H1 (cell line): ENCODE measurements around the gene ICA1. TPM values are rescaled to one million over a fixed set of nuclear protein-coding genes. Genes with fewer than 3 reads are reported as not detected.
A peak's percentile ranks its signal among the peaks of the same experiment; 100 is the strongest.

ENCODE experiments used
- CTCF ChIA-PET: fragments of 300-600 bp; sonication (Branson Sonifier 250); formaldehyde crosslinking; loops from one replicate; lab custom pipeline; 2021; ENCODE audit not compliant: partially characterized antibody; lab: Charles Lee
- POLR2A ChIA-PET: fragments of 300-600 bp; sonication (Branson Sonifier 250); formaldehyde crosslinking; loops from one replicate; lab custom pipeline; 2021; ENCODE audit warnings: inconsistent platforms; ENCODE audit not compliant: partially characterized antibody; lab: Charles Lee
- DNase-seq, 2 experiments: peaks; one replicate each; pipeline versions ENCODE4 v3.0.0 to v3.0.0-alpha.2; 2010 to 2022; ENCODE audit warnings: low spot score in 2 of 2, low read depth in 1 of 2, mixed read lengths in 1 of 2
- FAIRE-seq: peaks from 2 replicates; lab custom pipeline; 2011; peaks lifted over from hg19 to GRCh38; lab: Jason Lieb, UNC
- H2AFZ ChIP-seq: 2 replicates; pipeline ENCODE4 v1.8.1; 2012; ENCODE audit warnings: low read length, inconsistent platforms
- H2AK5ac ChIP-seq: 2 replicates; pipeline ENCODE4 v1.6.1; 2013; ENCODE audit warnings: low read depth, low read length
- H2BK120ac ChIP-seq: replicated peaks from 2 replicates; pipeline ENCODE3; 2013; ENCODE audit warnings: low read depth, low read length, inconsistent platforms
- H2BK12ac ChIP-seq: 2 replicates; pipeline ENCODE4 v1.6.1; 2013; ENCODE audit warnings: low read depth, low read length
- H2BK15ac ChIP-seq: 2 replicates; pipeline ENCODE4 v1.6.1; 2013; ENCODE audit warnings: low read length
- H2BK20ac ChIP-seq: 2 replicates; pipeline ENCODE4 v1.6.1; 2013; ENCODE audit warnings: low read length
- H2BK5ac ChIP-seq: 2 replicates; pipeline ENCODE4 v1.6.1; 2013; ENCODE audit warnings: low read depth, low read length
- H3K14ac ChIP-seq: 2 replicates; pipeline ENCODE4 v1.6.1; 2013; ENCODE audit warnings: inconsistent platforms; ENCODE audit not compliant: insufficient read length
- H3K18ac ChIP-seq: 2 replicates; pipeline ENCODE4 v1.6.1; 2013; ENCODE audit warnings: low read length; ENCODE audit errors: extremely low read depth
- H3K23ac ChIP-seq: 2 replicates; pipeline ENCODE4 v1.6.1; 2013; ENCODE audit warnings: inconsistent platforms; ENCODE audit not compliant: insufficient read length
- H3K23me2 ChIP-seq: 2 replicates; pipeline ENCODE4 v1.6.1; 2013; ENCODE audit warnings: low read depth, low read length
- H3K27ac ChIP-seq: 2 replicates; pipeline ENCODE4 v1.6.1; 2011; ENCODE audit warnings: low read depth, low read length, inconsistent platforms
- H3K27me3 ChIP-seq, 4 experiments: replicated peaks in 1 of 4; 1 replicate in 1 of 4; 2 replicates in 3 of 4; pipeline versions ENCODE4 v1.6.1 to v1.8.1; 2011 to 2013; ENCODE audit warnings: low read length in 3 of 4, mild to moderate bottlenecking in 3 of 4, inconsistent platforms in 2 of 4, mixed read lengths in 2 of 4, moderate library complexity in 1 of 4; ENCODE audit not compliant: control insufficient read depth in 3 of 4, insufficient read depth in 3 of 4; ENCODE audit errors: extremely low read depth in 1 of 4
- H3K36me3 ChIP-seq, 4 experiments: 2 replicates each; pipeline versions ENCODE4 v1.6.1 to v1.8.1; 2011 to 2013; ENCODE audit warnings: mild to moderate bottlenecking in 4 of 4, low read length in 3 of 4, moderate library complexity in 2 of 4, control low read depth in 1 of 4, inconsistent platforms in 1 of 4; ENCODE audit not compliant: insufficient read depth in 4 of 4, control insufficient read depth in 2 of 4
- H3K4ac ChIP-seq: replicated peaks from 2 replicates; pipeline ENCODE3; 2013; ENCODE audit warnings: low read length, low read depth, mixed read lengths, inconsistent platforms; ENCODE audit not compliant: insufficient read length
- H3K4me1 ChIP-seq, 4 experiments: replicated peaks in 1 of 4; 1 replicate in 1 of 4; 2 replicates in 3 of 4; pipeline versions ENCODE4 v1.6.1 to v1.8.1; 2011 to 2013; ENCODE audit warnings: low read length in 3 of 4, inconsistent platforms in 2 of 4, mixed read lengths in 1 of 4; ENCODE audit not compliant: insufficient read depth in 4 of 4, control insufficient read depth in 3 of 4
- H3K4me2 ChIP-seq, 2 experiments: 2 replicates each; pipeline versions ENCODE4 v1.6.1 to v1.8.1; 2011 to 2013; ENCODE audit warnings: low read depth in 2 of 2, low read length in 2 of 2, control low read depth in 1 of 2, inconsistent platforms in 1 of 2, mild to moderate bottlenecking in 1 of 2; ENCODE audit not compliant: insufficient read depth in 1 of 2
- H3K4me3 ChIP-seq, 4 experiments: fragments of 200-600, 300-600 bp in 1 of 4; sonication (generic), shearing (Covaris generic), sonication (Bioruptor Twin) in 1 of 4; 2 replicates each; pipeline versions ENCODE4 v1.5.1 to v1.8.1; 2011 to 2016; ENCODE audit warnings: low read length in 4 of 4, low read depth in 3 of 4, control low read depth in 2 of 4, inconsistent platforms in 2 of 4, mild to moderate bottlenecking in 2 of 4, mixed read lengths in 1 of 4, moderate library complexity in 1 of 4; ENCODE audit not compliant: insufficient read depth in 2 of 4; ENCODE audit errors: extremely low read depth in 1 of 4
- H3K56ac ChIP-seq: replicated peaks from 2 replicates; pipeline ENCODE3; 2013; ENCODE audit warnings: low read depth, mild to moderate bottlenecking, mixed read lengths, low read length, inconsistent platforms; ENCODE audit not compliant: insufficient read length
- H3K79me1 ChIP-seq: 2 replicates; pipeline ENCODE4 v1.6.1; 2013; ENCODE audit warnings: low read depth, low read length, control low read depth
- H3K79me2 ChIP-seq, 2 experiments: 2 replicates each; pipeline versions ENCODE4 v1.6.1 to v1.8.1; 2012 to 2013; ENCODE audit warnings: low read length in 2 of 2, mild to moderate bottlenecking in 2 of 2, inconsistent platforms in 1 of 2; ENCODE audit not compliant: insufficient read depth in 2 of 2, control insufficient read depth in 1 of 2
- H3K9ac ChIP-seq, 4 experiments: replicated peaks in 1 of 4; 1 replicate in 1 of 4; 2 replicates in 3 of 4; pipeline versions ENCODE4 v1.6.1 to v1.8.1; 2011 to 2013; ENCODE audit warnings: low read depth in 3 of 4, low read length in 3 of 4, control low read depth in 2 of 4, mild to moderate bottlenecking in 2 of 4, moderate library complexity in 2 of 4, inconsistent platforms in 1 of 4; ENCODE audit errors: extremely low read depth in 1 of 4
- H3K9me3 ChIP-seq, 2 experiments: 2 replicates each; pipeline versions ENCODE4 v1.6.1 to v1.8.1; 2012 to 2013; ENCODE audit warnings: mild to moderate bottlenecking in 2 of 2, moderate library complexity in 2 of 2, control low read depth in 1 of 2, inconsistent platforms in 1 of 2, low read depth in 1 of 2, low read length in 1 of 2, mixed read lengths in 1 of 2; ENCODE audit not compliant: insufficient read depth in 2 of 2
- H4K20me1 ChIP-seq, 2 experiments: replicated peaks in 1 of 2; 2 replicates each; pipeline versions ENCODE3 to v1.8.1; 2011 to 2013; ENCODE audit warnings: inconsistent platforms in 2 of 2, low read length in 2 of 2, mild to moderate bottlenecking in 1 of 2; ENCODE audit not compliant: insufficient read depth in 2 of 2, control insufficient read depth in 1 of 2
- H4K5ac ChIP-seq: 2 replicates; pipeline ENCODE4 v1.6.1; 2013; ENCODE audit warnings: low read length, low read depth, mixed read lengths, inconsistent platforms; ENCODE audit not compliant: insufficient read length
- H4K8ac ChIP-seq: 2 replicates; pipeline ENCODE4 v1.8.0; 2013; ENCODE audit warnings: mild to moderate bottlenecking, moderate library complexity, low read length, inconsistent platforms; ENCODE audit not compliant: insufficient read depth; ENCODE audit errors: extremely low read depth
- H4K91ac ChIP-seq: replicated peaks from 2 replicates; pipeline ENCODE3; 2013; ENCODE audit warnings: low read length, mixed read lengths, inconsistent platforms; ENCODE audit not compliant: insufficient read length
- CTBP2 ChIP-seq: IDR thresholded peaks from 2 replicates; pipeline ENCODE4 v1.7.0; 2011; ENCODE audit warnings: borderline replicate concordance, mild to moderate bottlenecking, moderate library complexity, mixed read lengths, low read length; ENCODE audit not compliant: insufficient read depth, insufficient read length
- RNF2 ChIP-seq: fragments of 200-900, 300-1000 bp; sonication (generic); IDR thresholded peaks from 2 replicates; pipeline ENCODE4 v1.7.1; 2016; ENCODE audit warnings: borderline replicate concordance, low read depth, mild to moderate bottlenecking, antibody characterized with exemption, low read length; ENCODE audit not compliant: poor library complexity, severe bottlenecking; ENCODE audit errors: missing control alignments
- WGBS, 2 experiments: shearing (Covaris generic) in 1 of 2; methylation state at CpG; one replicate each; pipeline versions ENCODE4 v1.1.6 to v1.1.7; 2013 to 2015; ENCODE audit warnings: low lambda C conversion rate in 2 of 2, mixed read lengths in 2 of 2, inconsistent platforms in 1 of 2, low coverage in 1 of 2, missing lambda C conversion rate in 1 of 2; ENCODE audit not compliant: insufficient replicate concordance in 2 of 2, insufficient coverage in 1 of 2, insufficient read length in 1 of 2; ENCODE audit errors: extremely low coverage in 1 of 2, missing lambda C conversion rate in 1 of 2; 5-methylcytosine and 5-hydroxymethylcytosine counted together
- polyA plus RNA-seq, 7 experiments: library from polyadenylated mRNA; depleted of rRNA in 3 of 7; stranded (reverse) in 5 of 7; unstranded in 2 of 7; fragments of >200 nt in 5 of 7; fragments of 200-250 nt in 2 of 7; gene quantifications; 1 replicate in 5 of 7; 2 replicates in 1 of 7; 4 replicates in 1 of 7; pipeline versions ENCODE4 v1.2.1 to v1.2.3, GENCODE V29; 2011 to 2013; ENCODE audit warnings: missing spikeins in 2 of 7, mixed read lengths in 2 of 7
- total RNA-seq: library from RNA; stranded (reverse); fragmentation: NEBNext Ultra II Directional; extraction: Animal tissue kit (Norgen Biotek cat#: 25700); gene quantifications from 2 replicates; pipeline ENCODE4 v1.2.1, GENCODE V29; 2021

ICA1 gene
- total and polyA plus RNA-seq, 2 of the 8 experiments (the other 6 are each of a cell fraction or from before 2014, with no cell fraction given): 14.9 to 37.1 TPM

DNA sequence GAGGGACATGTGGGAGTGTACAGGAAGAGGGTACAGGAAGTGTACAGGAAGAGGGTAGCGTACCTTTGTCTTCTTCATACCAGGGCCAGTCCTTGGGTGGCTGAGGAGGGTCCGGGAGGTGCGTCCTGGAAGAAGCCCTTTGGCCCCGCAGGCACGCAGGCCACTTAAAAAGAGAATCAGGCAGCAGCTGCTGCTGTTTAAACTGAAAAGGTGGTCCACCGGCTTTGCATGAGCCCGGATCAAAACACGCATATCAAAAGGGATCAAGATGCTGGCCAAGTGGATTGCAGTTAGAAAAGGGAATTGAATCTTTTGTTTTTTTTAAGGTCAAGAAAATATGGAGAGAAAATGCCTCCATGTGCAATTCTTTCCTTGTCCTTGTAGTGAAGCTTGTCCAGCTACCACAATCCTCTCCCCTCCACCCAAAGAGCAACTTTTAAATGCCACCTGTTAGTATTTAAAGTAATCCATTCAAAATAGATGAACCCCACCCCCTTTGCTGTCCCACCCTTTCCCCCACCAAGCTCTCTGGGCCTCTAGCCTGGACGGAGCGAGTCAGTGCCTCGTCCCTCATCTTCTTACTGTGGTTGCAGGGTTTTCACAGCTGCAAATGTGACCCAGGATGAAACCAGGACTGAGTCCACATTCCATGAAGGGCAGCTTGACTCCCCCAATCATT lies 150.5 kb downstream of the ICA1 start:
- Histone ChIP-seq H3K27ac (no peak overlapping the region), H3K56ac (no peak overlapping the region), H4K91ac (peak overlapping the region; percentile 86), H2BK120ac (no peak overlapping the region), H2BK15ac (no peak overlapping the region), H3K9me3 (no peaks in the 10 kb centered on the region), H3K79me1 (no peaks in the 10 kb centered on the region), H3K9ac (no peak overlapping the region), H2BK5ac (no peak overlapping the region), H2AK5ac (no peak overlapping the region), H3K4me3 (no peak overlapping the region), H3K14ac (no peak overlapping the region), H3K27me3 (no peaks in the 10 kb centered on the region), H4K8ac (peak overlapping the region; percentile 7; the same call in 1 of the 2 replicates), H3K36me3 (no peaks in the 10 kb centered on the region; a peak in 1 of 8 replicates), H4K5ac (no peak overlapping the region), H3K18ac (0 out of 2 replicates have a peak overlapping the region, but pooled peaks have one; percentile 48), H2BK20ac (no peak overlapping the region), H3K4me1 (peaks cover 3 to 14% (median 8%) of the 10 kb centered on the region in 4 experiments; a peak in 4 of 7 replicates), H3K79me2 (no peaks in the 10 kb centered on the region), H3K23ac (no peak overlapping the region), H4K20me1 (no peaks in the 10 kb centered on the region), H3K23me2 (no peaks in the 10 kb centered on the region), H3K4me2 (no peak overlapping the region), H3K4ac (no peak overlapping the region), H2AFZ (no peak overlapping the region), H2BK12ac (peak overlapping the region; percentile 89; the same call in 1 of the 2 replicates)
- DNase-seq (no peak), FAIRE-seq (no peak)
- ChIA-PET POLR2A (interaction anchor here (0.9 to 1.3 kb wide), 2 partner anchors 109 to 470 kb away, joined by 3 read pairs; partner anchors contain the start of gene UMAD1), CTCF (interaction anchor here (0.6 to 1.6 kb wide), 6 partner anchors 25 to 705 kb away, joined by 3 to 4 read pairs (median 3); no protein-coding TSS in a partner anchor)
- WGBS, 2 experiments: 74% methylated on average over 8 of the region's 11 CpGs; no CpG with 5 or more reads in 1 of the 2 experiments
- TF ChIP-seq RNF2 (no peak), CTBP2 (no peak)
